Frontal cortex (tissue), 4 donors: ENCODE measurements around the gene TACC2. TPM values are rescaled to one million over a fixed set of nuclear protein-coding genes. Genes with fewer than 3 reads are reported as not detected.
A peak's percentile ranks its signal among the peaks of the same experiment; 100 is the strongest.

Source experiments
- DNase-seq, 2 donors: peaks; one replicate each; pipeline ENCODE4 v3.0.0; 2012; ENCODE audit warnings: low spot score in 2 of 2
- FAIRE-seq: peaks from 2 replicates; lab custom pipeline; 2012; peaks lifted over from hg19 to GRCh38; lab: Jason Lieb, UNC
- total RNA-seq: library from RNA; depleted of rRNA; stranded (reverse); fragments of >200 nt; gene quantifications from one replicate; pipeline ENCODE4 v1.2.3, GENCODE V29; 2014
- donor health status: control.
- donor health status: control.
- donor health status: control.

The TACC2 gene
- total RNA-seq, 1 donor from 2014 or later, result 14.7 TPM

GRCh38 chr10:122232769-122233168 lies 243.8 kb downstream of the TACC2 start:
- FAIRE-seq (no peak), DNase-seq (peak in 1 of 2 donors; percentile 23)

DNA sequence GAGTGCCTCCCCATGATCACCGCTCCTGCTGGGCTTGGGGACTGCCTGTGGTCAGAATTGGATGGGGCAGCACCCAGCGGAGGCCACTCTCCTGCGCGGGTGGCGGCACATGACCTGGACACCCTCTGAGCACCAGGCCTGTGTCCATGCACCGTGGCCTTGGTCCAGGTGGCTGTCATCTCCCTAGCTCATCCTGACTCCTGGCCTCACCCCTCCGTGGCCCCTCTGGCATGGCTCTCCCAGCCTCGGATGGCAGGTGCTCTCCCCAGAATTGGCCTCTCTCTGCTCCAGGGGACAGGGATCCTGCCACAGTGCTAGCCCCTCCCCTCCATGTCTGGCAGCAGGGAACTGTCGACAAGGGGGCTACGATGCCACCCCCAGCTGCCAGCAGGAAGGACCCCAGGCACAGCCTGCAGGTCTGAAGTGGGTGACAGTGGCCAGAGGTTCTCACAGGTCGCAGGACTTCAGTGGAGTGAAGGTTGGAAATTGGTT lies 244.9 kb downstream of the TACC2 start:
- DNase-seq, result no peak
- FAIRE-seq, result no peak

GRCh38 chr10:122234416-122234815 lies 245.5 kb downstream of the TACC2 start:
- no peak for DNase-seq
- FAIRE-seq, result no peak

DNA sequence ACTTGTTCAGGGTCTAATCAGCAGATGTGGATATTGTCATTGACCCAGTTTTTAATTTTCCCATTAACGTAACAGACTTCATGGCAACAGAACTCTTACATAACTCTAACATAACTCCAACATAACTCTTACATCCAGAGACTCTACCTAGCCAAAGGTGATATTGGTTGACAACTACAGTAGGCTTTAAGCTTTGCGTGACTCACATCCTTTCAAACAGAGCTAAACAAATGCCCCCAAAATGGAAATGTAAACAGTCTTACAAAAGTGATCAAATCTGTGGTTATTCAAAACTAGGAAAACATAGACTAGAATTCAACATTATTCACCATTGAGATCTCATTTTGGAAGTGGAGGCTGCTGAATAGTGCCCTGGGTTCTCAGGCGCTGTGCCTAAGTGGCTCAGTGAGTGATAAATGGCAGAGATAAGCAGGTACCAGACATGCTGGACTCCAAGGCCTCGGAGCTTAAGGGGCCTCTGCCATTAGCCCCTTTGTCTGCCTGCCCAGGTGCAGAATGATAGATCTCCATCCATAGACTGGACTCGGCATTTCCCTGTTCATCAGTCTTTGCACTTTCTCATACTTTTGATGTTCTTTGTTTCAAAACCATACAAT lies 247.8 kb downstream of the TACC2 start:
- FAIRE-seq, result no peak
- DNase-seq, result no peak

DNA sequence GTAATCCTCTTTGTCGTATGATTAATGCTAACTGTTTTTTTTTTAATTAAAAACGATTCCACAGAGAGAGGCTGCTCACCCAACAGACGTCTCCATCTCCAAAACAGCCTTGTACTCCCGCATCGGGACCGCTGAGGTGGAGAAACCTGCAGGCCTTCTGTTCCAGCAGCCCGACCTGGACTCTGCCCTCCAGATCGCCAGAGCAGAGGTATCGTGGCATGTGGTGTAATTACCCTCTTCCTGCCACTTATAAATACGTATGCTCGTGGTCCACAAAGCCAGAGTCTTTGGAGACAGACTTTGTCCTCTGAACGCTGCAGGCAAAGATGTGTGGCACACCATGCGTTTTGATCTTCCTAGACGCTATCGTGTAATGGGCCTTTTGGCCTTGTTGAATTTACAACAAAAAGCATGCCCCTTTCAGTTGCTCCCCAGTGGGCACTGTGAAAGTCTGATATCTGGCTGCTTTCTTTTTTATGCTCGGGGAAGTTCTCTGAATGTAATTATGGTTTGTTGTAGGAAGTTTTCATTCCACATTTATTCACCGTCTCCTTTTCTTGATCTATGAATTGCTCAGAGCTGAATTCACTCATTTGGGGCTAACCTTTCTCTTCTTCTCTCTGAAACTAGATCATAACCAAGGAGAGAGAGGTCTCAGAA lies 248.5 kb downstream of the TACC2 start:
- no peak for DNase-seq
- no peak for FAIRE-seq

- FAIRE-seq, result no peak
- no peak for DNase-seq
Observed at GRCh38 chr10:122239578-122240257, 250.8 kb downstream of the TACC2 start.

GRCh38 chr10:122240401-122240800 lies 251.4 kb downstream of the TACC2 start:
- FAIRE-seq (no peak), DNase-seq (no peak)

- FAIRE-seq (no peak), DNase-seq (no peak)
Observed at GRCh38 chr10:122241836-122242235, 252.9 kb downstream of the TACC2 start.

DNA sequence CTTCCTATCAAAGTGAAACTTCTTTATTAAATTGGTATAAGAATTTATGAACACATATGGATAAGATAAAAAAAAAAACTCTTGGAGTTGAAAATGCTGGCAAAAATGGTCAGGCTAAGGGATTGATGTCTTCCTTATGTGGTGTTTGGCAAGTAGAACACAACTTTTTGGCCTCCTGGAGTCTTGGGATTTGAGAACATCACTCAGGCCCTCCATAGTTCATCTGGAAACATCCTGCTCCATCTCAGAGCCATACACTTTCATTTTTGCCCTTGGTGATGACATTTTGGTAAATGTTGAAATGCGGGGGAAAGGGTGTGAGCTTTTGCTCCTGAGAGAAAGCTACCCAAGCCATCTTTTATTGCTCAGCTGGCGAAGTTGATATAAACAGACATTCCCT lies 254.6 kb downstream of the TACC2 start:
- DNase-seq (no peak), FAIRE-seq (no peak)

DNA sequence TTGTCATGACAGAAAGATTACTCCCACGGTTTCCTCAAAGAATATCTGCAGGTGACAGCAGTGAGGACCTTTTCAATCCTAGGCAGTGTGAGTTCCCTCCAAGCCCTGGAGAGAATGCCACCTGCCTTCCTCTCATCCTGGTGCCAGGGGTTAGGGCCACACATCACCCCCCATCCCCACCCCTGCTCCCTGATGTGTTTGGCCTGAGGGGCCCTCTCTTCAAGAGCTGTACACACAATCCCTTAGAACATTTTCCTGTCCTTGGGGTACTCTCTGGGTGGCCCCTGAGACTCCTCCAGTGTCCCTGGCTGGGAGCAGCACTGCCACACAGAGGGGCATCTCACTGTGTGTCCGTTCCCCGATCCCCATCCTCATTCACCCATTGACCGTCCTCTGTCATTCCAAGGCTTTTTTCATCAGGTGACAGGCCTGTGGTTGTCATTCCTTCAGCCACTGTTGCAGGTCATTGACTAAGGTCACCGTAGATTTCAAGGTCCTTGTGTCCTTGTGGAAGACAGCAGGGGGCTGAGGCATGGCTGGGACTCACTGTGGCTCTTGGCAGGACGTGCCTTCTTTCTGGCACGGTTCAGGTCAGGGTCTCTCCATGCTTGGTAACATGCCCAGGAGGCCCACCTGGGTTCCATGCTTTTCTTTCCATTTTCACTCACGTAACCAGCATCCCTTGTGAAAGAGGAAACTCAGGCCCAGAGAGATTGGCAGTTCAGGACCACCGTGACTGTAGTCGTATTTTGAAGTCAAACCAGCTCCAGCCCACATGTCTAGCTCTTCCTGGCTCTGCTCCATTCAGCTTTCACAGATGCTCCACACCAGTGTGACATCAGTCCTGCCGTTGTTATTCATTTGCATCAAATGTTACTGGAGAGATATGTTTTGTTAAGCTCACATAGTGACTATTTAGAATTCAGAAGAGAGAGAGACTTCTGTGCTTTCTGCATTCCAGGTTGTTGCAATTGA lies 255.3 kb downstream of the TACC2 start:
- no peak for FAIRE-seq
- DNase-seq, result no peak

- DNase-seq (no peak), FAIRE-seq (no peak)
Observed at GRCh38 chr10:122245136-122245535, 256.2 kb downstream of the TACC2 start.

DNA sequence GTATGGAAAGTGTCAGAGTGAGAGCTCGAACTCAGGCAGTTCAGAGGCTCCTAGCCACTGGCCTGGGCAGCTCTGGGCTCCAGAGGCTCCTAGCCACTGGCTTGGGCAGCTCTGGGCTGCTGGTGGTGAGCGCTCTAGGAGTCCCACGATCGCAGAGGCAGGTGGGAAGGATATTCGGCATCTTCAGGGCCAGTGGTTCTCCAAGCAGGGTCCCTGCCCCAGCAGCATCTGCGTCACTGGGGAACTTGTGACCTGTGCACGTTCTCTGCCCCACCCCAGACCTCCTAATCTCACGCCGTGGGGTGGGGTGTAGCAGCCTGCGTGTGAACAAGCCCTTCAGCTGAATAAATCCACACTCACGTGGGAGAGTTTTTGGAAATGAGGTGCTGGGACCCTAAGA lies 256.9 kb downstream of the TACC2 start:
- DNase-seq, result no peak
- no peak for FAIRE-seq

- FAIRE-seq (no peak), DNase-seq (no peak)
Observed at GRCh38 chr10:122246830-122247520, 258.0 kb downstream of the TACC2 start.

GRCh38 chr10:122248356-122249302 lies 259.7 kb downstream of the TACC2 start:
- FAIRE-seq (no peak), DNase-seq (no peak)

- DNase-seq (no peak), FAIRE-seq (no peak)
Observed at GRCh38 chr10:122249303-122249850, 260.4 kb downstream of the TACC2 start.

DNA sequence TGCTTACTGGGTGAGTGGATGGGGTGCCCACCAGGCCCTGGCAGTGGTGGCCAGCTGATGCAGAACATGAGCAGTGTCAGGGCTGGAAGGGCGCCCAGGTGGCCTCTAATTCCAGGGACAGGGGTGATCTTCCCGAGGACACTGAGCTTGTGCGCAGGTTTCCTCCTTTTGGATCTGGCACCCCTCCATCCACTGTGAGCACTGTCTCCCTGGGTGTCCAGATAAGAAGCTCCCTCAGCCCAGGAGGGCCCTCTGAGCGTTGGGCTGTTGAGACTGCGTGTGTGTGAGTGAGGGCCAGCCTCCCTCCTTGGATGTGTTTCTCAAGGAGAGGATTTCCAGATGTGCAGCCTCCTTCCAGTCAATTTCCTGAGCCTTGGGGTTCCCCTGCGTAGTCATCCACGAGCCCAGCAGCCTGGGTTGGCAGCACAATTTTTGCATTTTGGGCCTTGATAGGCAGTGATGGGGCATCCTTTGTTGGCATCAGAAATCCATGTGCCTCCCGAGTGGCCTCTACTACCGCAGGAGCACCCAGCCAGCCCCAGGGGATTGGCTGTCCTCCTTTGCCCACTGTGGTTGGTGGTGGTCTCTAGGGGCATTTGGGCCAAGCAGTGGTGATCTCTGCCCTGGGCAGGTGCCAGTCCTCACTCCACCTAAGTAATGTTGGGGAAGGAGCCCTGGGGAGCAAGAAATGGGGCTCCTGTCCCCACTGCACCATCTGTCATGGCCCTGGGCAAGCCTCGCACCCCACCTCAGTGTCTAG lies 261.2 kb downstream of the TACC2 start:
- no peak for DNase-seq
- FAIRE-seq, result no peak
